ENCODE results near the gene MAEA. TPM values are rescaled to one million over a fixed set of nuclear protein-coding genes. Genes with fewer than 3 reads are reported as not detected.

Gene MAEA
- 56.8 TPM for polyA plus RNA-seq (2012; ENCODE audit: insufficient read depth, insufficient read length)

GRCh38 chr4:1289207-1290164, at the start of gene MAEA:
Gene MAEA (plus strand): TSS chr4:1289891. CDS start chr4:1289914, 23 bp downstream.
- peak; percentile 97 for DNase-seq (ENCODE audit: low read depth, low spot score)
- peak within 1 kb of the TSS; percentile 84 for H3K4me3 ChIP-seq (ENCODE audit: low read length)

GRCh38 chr4:1239950-1240307, 49.8 kb upstream of the MAEA start:
- DNase-seq (ENCODE audit: low read depth, low spot score), result no peak
- H3K4me3 ChIP-seq (ENCODE audit: low read length), result no peak overlapping the region

- no peak overlapping the region for H3K4me3 ChIP-seq (ENCODE audit: low read length)
- DNase-seq (ENCODE audit: low read depth, low spot score), result no peak
These were observed 48.8 kb upstream of the MAEA start for GRCh38 chr4:1240721-1241465.

- no peak overlapping the region for H3K4me3 ChIP-seq (ENCODE audit: low read length)
- no peak for DNase-seq (ENCODE audit: low read depth, low spot score)
These were observed 48.2 kb upstream of the MAEA start for GRCh38 chr4:1241466-1241935.

- no peak overlapping the region for H3K4me3 ChIP-seq (ENCODE audit: low read length)
- no peak for DNase-seq (ENCODE audit: low read depth, low spot score)
These were observed 47.7 kb upstream of the MAEA start for GRCh38 chr4:1241936-1242505.

GRCh38 chr4:1242506-1243450, 46.9 kb upstream of the MAEA start:
- H3K4me3 ChIP-seq (ENCODE audit: low read length), result no peak overlapping the region
- DNase-seq (ENCODE audit: low read depth, low spot score), result no peak

GRCh38 chr4:1243451-1244080, 46.1 kb upstream of the MAEA start:
- DNase-seq (ENCODE audit: low read depth, low spot score), result no peak
- H3K4me3 ChIP-seq (ENCODE audit: low read length), result no peak overlapping the region

GRCh38 chr4:1244081-1244977, 45.4 kb upstream of the MAEA start:
- H3K4me3 ChIP-seq (ENCODE audit: low read length), result no peak overlapping the region

GRCh38 chr4:1244978-1245471, 44.7 kb upstream of the MAEA start:
- H3K4me3 ChIP-seq (ENCODE audit: low read length), result no peak overlapping the region
- DNase-seq (ENCODE audit: low read depth, low spot score), result no peak

More at GRCh38 chr4:1244081-1244977, 45.4 kb upstream of the MAEA start:
- DNase-seq (ENCODE audit: low read depth, low spot score), result no peak

- no peak for DNase-seq (ENCODE audit: low read depth, low spot score)
- no peak overlapping the region for H3K4me3 ChIP-seq (ENCODE audit: low read length)
These were observed 44.1 kb upstream of the MAEA start for GRCh38 chr4:1245481-1246051.

- DNase-seq (ENCODE audit: low read depth, low spot score), result no peak
- peak overlapping the region; percentile 83 for H3K4me3 ChIP-seq (ENCODE audit: low read length)
These were observed 43.4 kb upstream of the MAEA start for GRCh38 chr4:1246111-1246881.

- peak overlapping the region; percentile 83 for H3K4me3 ChIP-seq (ENCODE audit: low read length)
- no peak for DNase-seq (ENCODE audit: low read depth, low spot score)
These were observed 42.5 kb upstream of the MAEA start for GRCh38 chr4:1246901-1247863.

GRCh38 chr4:1247864-1248244, 41.8 kb upstream of the MAEA start:
- H3K4me3 ChIP-seq (ENCODE audit: low read length), result peak overlapping the region; percentile 83
- no peak for DNase-seq (ENCODE audit: low read depth, low spot score)

GRCh38 chr4:1248245-1249147, 41.2 kb upstream of the MAEA start, which contains the start of gene CTBP1:
Gene CTBP1 (minus strand): TSS chr4:1249130. CDS start chr4:1241331, 7,799 bp downstream.
- DNase-seq (ENCODE audit: low read depth, low spot score), result peak; percentile 72
- H3K4me3 ChIP-seq (ENCODE audit: low read length), result peak within 1 kb of the TSS; percentile 83
